Central memory CD8-positive, alpha-beta T cell (primary cell): ENCODE results near the gene IQCB1.
A peak's percentile ranks its signal among the peaks of the same experiment; 100 is the strongest.

Experiments
- ATAC-seq: fragments of 150-1000 bp; cut with Tn5 transposase; replicated peaks from 2 replicates; pipeline ENCODE4 v1.10.0; 2022; ENCODE audit warnings: mild to moderate bottlenecking, moderate FRiP score, moderate number of reproducible peaks; ENCODE audit not compliant: poor library complexity, severe bottlenecking; ENCODE audit errors: extremely low read depth
- DNase-seq, 2 donors: peaks; one replicate each; pipeline ENCODE4 v3.0.0; 2021; ENCODE audit warnings: low spot score in 2 of 2
- H3K27ac Mint-ChIP-seq: one replicate; pipeline ENCODE4 v1.8.0; 2022; ENCODE audit warnings: low read depth, mild to moderate bottlenecking, moderate library complexity, mixed read lengths
- H3K27me3 Mint-ChIP-seq: one replicate; pipeline ENCODE4 v1.8.0; 2022; ENCODE audit warnings: mixed read lengths
- H3K36me3 Mint-ChIP-seq: one replicate; pipeline ENCODE4 v1.8.0; 2022; ENCODE audit warnings: mild to moderate bottlenecking, moderate library complexity, mixed read lengths; ENCODE audit not compliant: insufficient read depth
- H3K4me1 Mint-ChIP-seq: one replicate; pipeline ENCODE4 v1.8.0; 2022; ENCODE audit warnings: mixed read lengths
- H3K4me3 Mint-ChIP-seq: one replicate; pipeline ENCODE4 v1.8.0; 2022; ENCODE audit warnings: mild to moderate bottlenecking, moderate library complexity, mixed read lengths
- H3K9me3 Mint-ChIP-seq: one replicate; pipeline ENCODE4 v1.8.0; 2022; ENCODE audit warnings: mixed read lengths

The IQCB1 gene

GRCh38 chr3:121730940-121731687, 103.7 kb downstream of the IQCB1 start:
- no peak for DNase-seq
- ATAC-seq = no peak
- no peak overlapping the region for H3K4me3 Mint-ChIP-seq
- peaks cover 29% of the 10 kb centered on the region for H3K36me3 Mint-ChIP-seq
- H3K9me3 Mint-ChIP-seq = no peaks in the 10 kb centered on the region
- H3K4me1 Mint-ChIP-seq = peaks cover 30% of the 10 kb centered on the region
- H3K27me3 Mint-ChIP-seq = no peaks in the 10 kb centered on the region
- peak overlapping the region; percentile 68 for H3K27ac Mint-ChIP-seq

- Mint-ChIP-seq H3K36me3 (peaks cover 62% of the 10 kb centered on the region), H3K9me3 (no peaks in the 10 kb centered on the region), H3K27me3 (no peaks in the 10 kb centered on the region), H3K4me3 (no peak overlapping the region), H3K4me1 (peaks cover 17% of the 10 kb centered on the region), H3K27ac (no peak overlapping the region)
- DNase-seq = no peak
- ATAC-seq = no peak
Observed at GRCh38 chr3:121724130-121724529, 110.7 kb downstream of the IQCB1 start.

GRCh38 chr3:121723485-121723884, 111.4 kb downstream of the IQCB1 start:
- H3K27me3 Mint-ChIP-seq = no peaks in the 10 kb centered on the region
- no peak overlapping the region for H3K4me3 Mint-ChIP-seq
- H3K4me1 Mint-ChIP-seq = peaks cover 20% of the 10 kb centered on the region
- DNase-seq = no peak
- ATAC-seq = no peak
- H3K27ac Mint-ChIP-seq = no peak overlapping the region
- H3K9me3 Mint-ChIP-seq = no peaks in the 10 kb centered on the region
- H3K36me3 Mint-ChIP-seq = peaks cover 59% of the 10 kb centered on the region

- Mint-ChIP-seq H3K4me3 (no peak overlapping the region), H3K36me3 (peaks cover 58% of the 10 kb centered on the region), H3K27ac (no peak overlapping the region), H3K27me3 (no peaks in the 10 kb centered on the region), H3K9me3 (no peaks in the 10 kb centered on the region), H3K4me1 (peaks cover 23% of the 10 kb centered on the region)
- no peak for DNase-seq
- ATAC-seq = no peak
Observed at GRCh38 chr3:121722411-121722810, 112.4 kb downstream of the IQCB1 start.

GRCh38 chr3:121720163-121720562, 114.7 kb downstream of the IQCB1 start:
- no peak overlapping the region for H3K4me3 Mint-ChIP-seq
- DNase-seq (no peak), ATAC-seq (no peak)
- peaks cover 19% of the 10 kb centered on the region for H3K4me1 Mint-ChIP-seq
- H3K27me3 Mint-ChIP-seq = no peaks in the 10 kb centered on the region
- peaks cover 61% of the 10 kb centered on the region for H3K36me3 Mint-ChIP-seq
- H3K9me3 Mint-ChIP-seq = no peaks in the 10 kb centered on the region
- H3K27ac Mint-ChIP-seq = peak overlapping the region; percentile 29
